HTR-8/SVneo (cell line): ENCODE results near the gene MAGI1.

ENCODE experiments used
- DNase-seq: peaks from one replicate; pipeline ENCODE4 v3.0.0; 2011; ENCODE audit warnings: low spot score, mixed read lengths; ENCODE audit not compliant: insufficient read length
- FAIRE-seq: peaks from 2 replicates; lab custom pipeline; 2011; peaks lifted over from hg19 to GRCh38; lab: Jason Lieb, UNC

Gene MAGI1

DNA sequence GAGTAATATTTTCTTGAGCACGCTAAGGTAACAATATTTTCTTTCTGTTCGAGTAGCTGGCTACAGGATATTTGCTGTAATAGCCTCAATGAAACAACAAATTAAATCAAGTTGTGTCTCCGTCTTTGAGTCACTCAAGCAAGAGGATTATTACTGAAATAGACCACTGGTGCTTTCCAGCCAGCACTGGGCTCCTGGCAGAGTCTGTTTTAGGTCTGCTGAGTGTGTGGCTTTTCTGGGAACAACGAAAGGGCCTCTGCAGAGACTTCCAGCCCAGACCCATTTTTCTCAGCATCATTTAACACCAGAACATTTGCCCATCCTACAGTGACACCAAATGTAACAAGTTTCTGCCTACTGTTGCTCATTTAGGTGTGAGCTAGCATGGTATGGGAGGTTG, 652.9 kb downstream of the MAGI1 start:
- DNase-seq (no peak), FAIRE-seq (no peak)

- FAIRE-seq (no peak), DNase-seq (no peak)
Observed at GRCh38 chr3:65381496-65382010, 657.2 kb downstream of the MAGI1 start.

DNA sequence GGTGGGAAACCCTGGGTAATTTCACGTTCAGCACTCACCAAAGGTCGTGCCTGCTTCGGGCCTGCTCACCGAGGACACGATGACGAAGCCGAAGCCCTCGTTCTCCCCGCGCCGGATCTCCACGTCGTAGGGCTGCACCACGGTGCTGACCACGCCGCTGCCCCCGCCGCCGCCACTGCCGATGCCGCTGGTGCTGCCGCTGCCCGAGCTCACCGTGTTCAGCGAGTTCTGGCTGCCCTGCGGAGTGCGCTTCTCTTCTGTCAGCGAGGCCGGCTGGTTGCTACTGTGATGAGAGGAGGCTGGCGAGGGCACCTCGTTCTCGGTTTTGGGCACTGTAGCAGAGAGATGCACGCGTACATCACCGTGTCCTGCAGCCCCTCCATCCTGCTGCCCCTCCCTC, 659.5 kb downstream of the MAGI1 start:
- FAIRE-seq (no peak), DNase-seq (no peak)

GRCh38 chr3:65377637-65378036, 661.1 kb downstream of the MAGI1 start:
- no peak for FAIRE-seq
- DNase-seq = no peak

DNA sequence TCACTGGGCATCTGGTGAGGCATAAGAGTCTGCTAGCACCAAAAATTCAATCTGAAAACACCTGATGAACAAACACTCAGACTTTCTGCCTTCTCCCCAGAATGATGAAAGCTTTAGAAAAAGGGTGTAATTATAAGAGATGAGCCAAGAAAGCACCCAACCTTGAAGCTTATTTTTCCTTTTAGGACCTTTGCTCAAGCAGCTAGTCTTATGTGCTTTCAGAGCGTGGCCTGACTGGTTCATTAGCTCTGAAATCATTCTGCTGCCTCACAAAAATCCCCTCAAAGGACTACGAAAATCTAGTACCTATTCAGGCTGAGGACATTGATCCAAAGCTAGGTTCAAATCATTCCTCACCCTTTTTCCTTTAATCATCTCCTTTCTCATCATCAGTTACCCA, 662.3 kb downstream of the MAGI1 start:
- no peak for FAIRE-seq

GRCh38 chr3:65371053-65371452, 667.7 kb downstream of the MAGI1 start:
- DNase-seq = no peak
- FAIRE-seq = no peak

More for the DNA sequence above, 662.3 kb downstream of the MAGI1 start:
- DNase-seq = no peak

DNA sequence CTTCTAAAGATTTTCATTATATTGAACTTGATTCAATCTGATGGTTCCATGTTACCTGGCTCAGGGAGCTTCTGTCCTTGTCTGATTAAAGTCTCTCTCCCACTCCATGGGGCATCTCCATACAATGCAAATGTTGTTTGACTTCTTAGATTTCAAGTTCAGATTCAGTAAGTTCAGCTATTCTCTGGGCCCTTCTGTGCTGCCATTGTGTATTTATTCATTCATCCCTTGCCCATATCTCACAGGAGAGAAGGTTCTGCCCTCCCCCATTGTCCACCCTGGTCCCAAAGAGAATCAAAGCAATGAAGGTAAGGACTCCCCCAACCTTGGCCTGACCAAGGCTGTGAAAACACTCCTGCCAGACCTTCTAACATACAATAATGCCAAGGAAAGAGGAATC, 669.9 kb downstream of the MAGI1 start:
- DNase-seq (no peak), FAIRE-seq (no peak)

- no peak for DNase-seq
- FAIRE-seq = no peak
Observed at GRCh38 chr3:65362688-65363087, 676.0 kb downstream of the MAGI1 start.

DNA sequence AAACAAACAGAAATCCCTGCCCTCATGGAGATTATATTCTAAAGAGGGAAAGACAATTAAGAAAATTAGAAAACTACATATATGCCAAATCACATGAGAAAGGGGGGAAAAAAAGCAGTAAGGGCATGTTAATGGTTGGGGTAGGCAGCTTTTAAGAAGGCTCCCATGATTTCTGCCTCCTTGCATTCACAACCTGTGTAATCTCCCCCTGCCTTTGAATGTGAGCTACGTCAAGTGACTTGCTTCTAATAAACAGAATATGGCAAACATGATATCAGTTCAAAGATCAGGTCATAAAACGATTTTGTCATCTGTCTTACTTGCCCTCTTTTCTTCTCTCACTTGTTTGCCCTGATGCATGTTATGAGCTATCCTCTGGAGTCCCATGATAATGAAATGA, 677.3 kb downstream of the MAGI1 start:
- FAIRE-seq (no peak), DNase-seq (no peak)

DNA sequence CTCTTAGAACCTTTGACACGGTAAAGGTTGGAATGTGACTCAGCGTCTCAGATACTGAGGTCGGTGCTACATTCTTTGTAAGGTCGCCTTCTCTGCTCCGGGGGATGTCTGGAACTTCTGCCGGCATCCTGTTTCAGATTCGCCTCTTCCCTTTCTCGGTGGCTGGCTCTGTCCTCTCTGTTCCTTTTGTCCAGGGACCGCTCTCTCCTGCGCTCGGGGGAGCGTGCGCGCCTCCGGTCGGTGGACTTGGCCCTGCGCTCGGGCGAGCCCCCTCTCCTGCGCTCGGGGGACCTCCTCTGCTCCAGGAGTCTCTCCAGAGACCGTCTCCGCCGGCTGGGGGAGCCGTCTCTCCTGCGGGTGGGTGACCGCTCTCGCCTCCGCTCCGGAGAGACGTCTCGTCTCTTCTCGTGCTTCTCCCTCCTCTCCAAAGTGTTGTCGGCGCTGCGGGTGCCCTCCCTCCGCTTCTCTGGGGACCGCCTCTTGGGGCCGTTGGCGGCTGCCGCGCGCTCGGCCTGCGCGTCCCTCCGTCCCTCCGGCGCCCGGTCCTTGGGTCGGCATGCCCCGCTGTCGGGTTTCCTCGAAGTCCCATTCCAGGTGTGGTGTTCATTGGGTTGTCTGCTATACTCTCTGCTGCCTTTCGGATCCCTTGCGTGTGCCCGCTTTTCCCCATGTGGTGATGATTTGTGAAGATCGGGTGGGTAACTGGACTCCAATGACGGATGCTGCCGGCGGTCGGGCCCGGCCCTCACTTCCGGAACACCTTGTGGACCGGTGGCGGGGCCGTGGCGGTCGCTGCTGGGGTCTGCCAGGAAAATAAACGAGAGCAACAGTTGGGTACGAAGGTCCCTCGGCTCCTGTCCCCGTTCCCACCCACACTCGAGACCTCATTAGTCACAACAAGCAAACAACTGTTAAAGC, 682.1 kb downstream of the MAGI1 start:
- DNase-seq (no peak), FAIRE-seq (no peak)

GRCh38 chr3:65354880-65355279, 683.8 kb downstream of the MAGI1 start:
- no peak for FAIRE-seq

DNA sequence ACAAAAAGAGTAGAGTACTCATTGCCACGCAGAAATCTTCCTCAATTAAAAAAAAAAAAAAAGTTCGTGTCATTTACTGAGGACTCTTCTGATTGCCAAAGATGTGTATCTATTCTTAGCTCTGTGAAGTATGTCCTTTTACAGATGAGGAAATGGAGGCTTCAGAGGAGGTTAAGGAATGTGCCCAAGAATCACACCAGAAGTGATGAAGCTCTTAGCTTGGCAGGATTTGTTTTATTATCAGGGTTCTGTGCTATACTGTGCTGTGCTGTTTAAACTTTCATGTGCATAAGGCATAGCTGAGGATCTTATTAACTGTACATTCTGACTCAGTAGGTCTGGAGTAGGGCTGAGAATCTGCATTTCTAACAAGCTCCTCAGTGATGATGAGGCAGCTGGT, 685.8 kb downstream of the MAGI1 start:
- no peak for FAIRE-seq

More at GRCh38 chr3:65354880-65355279, 683.8 kb downstream of the MAGI1 start:
- no peak for DNase-seq

DNA sequence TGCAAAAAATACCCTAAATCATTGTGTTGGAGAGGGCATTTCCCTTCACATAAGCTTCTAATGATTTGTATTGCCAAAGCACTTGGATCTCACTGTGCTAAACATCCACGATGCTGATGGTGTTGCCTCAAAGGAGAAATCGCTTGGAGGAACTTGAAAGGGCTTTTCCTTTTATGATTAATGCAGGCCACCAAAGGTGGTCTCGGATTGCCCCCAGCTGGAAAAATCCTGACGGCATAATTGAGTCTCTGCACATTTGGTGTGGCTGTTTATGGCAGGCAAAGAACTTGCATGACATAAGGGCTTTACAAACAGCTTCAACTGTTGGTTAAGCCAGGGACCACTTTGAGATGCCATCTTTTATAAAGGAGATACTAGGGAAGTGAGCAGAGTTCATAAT, 687.0 kb downstream of the MAGI1 start:
- FAIRE-seq = no peak

More for the DNA sequence above, 685.8 kb downstream of the MAGI1 start:
- no peak for DNase-seq

GRCh38 chr3:65350801-65351476, 687.8 kb downstream of the MAGI1 start:
- no peak for FAIRE-seq
- no peak for DNase-seq

More for the DNA sequence above, 687.0 kb downstream of the MAGI1 start:
- DNase-seq = no peak

GRCh38 chr3:65348398-65348995, 690.2 kb downstream of the MAGI1 start:
- FAIRE-seq = no peak
- DNase-seq = no peak

DNA sequence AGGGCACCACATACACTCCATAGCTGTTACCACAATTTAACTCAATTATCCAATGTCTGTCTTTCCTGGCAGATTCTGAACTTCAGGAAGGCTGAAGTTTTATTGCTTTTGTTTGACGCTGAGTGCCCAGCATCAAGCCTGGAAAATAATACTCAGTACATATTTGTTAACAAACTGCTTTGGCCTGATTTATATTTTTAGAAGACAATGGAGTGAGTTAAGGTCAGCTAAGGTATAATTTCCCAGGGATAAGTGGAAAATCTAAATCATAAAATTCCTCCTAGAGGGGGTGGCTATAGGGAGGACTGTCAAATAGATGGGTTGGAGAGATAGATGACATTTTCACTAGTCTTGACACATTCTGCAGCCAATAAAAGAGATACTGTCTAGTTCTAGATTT, 691.6 kb downstream of the MAGI1 start:
- FAIRE-seq (no peak), DNase-seq (no peak)

DNA sequence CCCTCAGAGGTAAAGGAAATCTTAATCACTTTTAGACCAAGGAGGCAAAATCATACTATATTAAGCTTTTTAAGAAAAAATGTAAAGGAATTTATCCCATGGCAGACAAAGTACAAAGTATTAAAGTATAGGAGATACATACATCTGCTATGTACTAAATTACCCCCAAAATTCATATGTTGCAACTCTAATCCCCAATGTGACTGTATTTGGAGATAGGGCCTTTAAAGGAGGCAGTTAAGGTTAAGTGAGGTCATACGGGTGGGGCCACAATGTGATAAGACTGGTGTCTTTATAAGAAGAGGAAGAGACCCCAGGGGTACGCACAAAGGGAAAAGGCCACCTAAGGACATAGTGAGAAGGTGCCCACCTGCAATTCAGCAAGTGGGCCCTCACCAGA, 693.9 kb downstream of the MAGI1 start:
- DNase-seq (no peak), FAIRE-seq (no peak)

GRCh38 chr3:65344444-65344843, 694.3 kb downstream of the MAGI1 start:
- DNase-seq (no peak), FAIRE-seq (no peak)

DNA sequence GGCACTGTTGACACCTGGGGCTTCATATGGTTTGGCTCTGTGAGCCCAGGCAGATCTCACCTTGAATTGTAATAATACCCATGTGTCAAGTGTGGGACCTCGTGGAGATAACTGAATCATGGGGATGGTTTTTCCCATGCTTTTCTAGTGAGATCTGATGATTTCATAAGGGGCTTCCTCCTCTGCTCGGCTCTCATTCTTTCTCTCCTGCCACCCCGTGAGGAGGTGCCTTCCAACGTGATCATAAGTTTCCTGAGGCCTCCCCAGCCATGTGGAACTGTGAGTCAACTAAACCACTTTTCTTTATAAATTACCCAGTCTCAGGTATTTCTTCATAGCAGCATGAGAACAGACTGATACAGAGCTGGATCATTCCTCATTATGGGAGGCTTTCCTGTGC, 695.0 kb downstream of the MAGI1 start:
- no peak for FAIRE-seq
- DNase-seq = no peak

GRCh38 chr3:65343026-65343425, 695.7 kb downstream of the MAGI1 start:
- DNase-seq = no peak
- FAIRE-seq = no peak
